Femur (tissue), 1 donor: ENCODE results near the gene BHMT.
"Not testable (repeated sequence)": the region's sequence is repeated elsewhere in the genome, so short reads cannot be mapped to it uniquely, and the experiment has no call there.

Source experiments
- DNase-seq: peaks from one replicate; pipeline ENCODE4 v3.0.0-alpha.2; 2017

Gene BHMT

GRCh38 chr5:79112703-79113058, 1.1 kb downstream of the BHMT start:
- no peak for DNase-seq

- no peak for DNase-seq
Measured at GRCh38 chr5:79119486-79119885, 7.9 kb downstream of the BHMT start.

- DNase-seq: no peak
Measured at GRCh38 chr5:79120221-79120620, 8.6 kb downstream of the BHMT start.

GRCh38 chr5:79122973-79123372, 11.4 kb downstream of the BHMT start:
- DNase-seq: no peak

- DNase-seq: no peak
Measured at GRCh38 chr5:79124607-79125006, 13.0 kb downstream of the BHMT start.

GRCh38 chr5:79130781-79131180, 19.2 kb downstream of the BHMT start:
- DNase-seq: no peak

- no peak for DNase-seq
Measured at GRCh38 chr5:79133121-79133656, 21.6 kb downstream of the BHMT start.

GRCh38 chr5:79133657-79134451, 22.2 kb downstream of the BHMT start:
- peak; percentile 81 for DNase-seq

GRCh38 chr5:79135790-79136553, 24.4 kb downstream of the BHMT start:
- DNase-seq: no peak

GRCh38 chr5:79136618-79137017, 25.0 kb downstream of the BHMT start:
- DNase-seq: no peak

GRCh38 chr5:79140553-79140952, 28.9 kb downstream of the BHMT start:
- DNase-seq: no peak

GRCh38 chr5:79143684-79144379, 32.2 kb downstream of the BHMT start:
- no peak for DNase-seq

GRCh38 chr5:79147076-79147475, 35.5 kb downstream of the BHMT start:
- DNase-seq: no peak

- DNase-seq: no peak
Measured at GRCh38 chr5:79149433-79149832, 37.8 kb downstream of the BHMT start.

- no peak for DNase-seq
Measured at GRCh38 chr5:79151942-79152671, 40.5 kb downstream of the BHMT start.

GRCh38 chr5:79157305-79157704, 45.7 kb downstream of the BHMT start:
- DNase-seq: no peak

GRCh38 chr5:79161647-79162046, 50.0 kb downstream of the BHMT start:
- not testable (repeated sequence) for DNase-seq

GRCh38 chr5:79168031-79168430, 56.4 kb downstream of the BHMT start:
- no peak for DNase-seq

- no peak for DNase-seq
Measured at GRCh38 chr5:79170661-79171060, 59.1 kb downstream of the BHMT start.

GRCh38 chr5:79171635-79172245, 60.1 kb downstream of the BHMT start:
- DNase-seq: no peak

GRCh38 chr5:79172269-79172668, 60.7 kb downstream of the BHMT start:
- DNase-seq: no peak

- DNase-seq: no peak
Measured at GRCh38 chr5:79173626-79174025, 62.0 kb downstream of the BHMT start.
